WI38 (cell line): ENCODE data around the gene SUN5.

Source experiments
- H3K4me3 ChIP-seq: 2 replicates; pipeline ENCODE4 v1.5.1; 2011; ENCODE audit warnings: low read depth, mild to moderate bottlenecking, control low read depth, low read length
- CTCF ChIP-seq: IDR thresholded peaks from 2 replicates; pipeline ENCODE4 v1.5.1; 2012; ENCODE audit warnings: low read depth, mild to moderate bottlenecking, control low read depth, low read length

The SUN5 gene

GRCh38 chr20:32971703-32972161 lies 32.5 kb downstream of the SUN5 start:
- TF ChIP-seq CTCF, result no peak
- H3K4me3 ChIP-seq, result no peak overlapping the region

- TF ChIP-seq CTCF, result no peak
- H3K4me3 ChIP-seq, result no peak overlapping the region
Observed at GRCh38 chr20:32970973-32971300, 33.3 kb downstream of the SUN5 start.

- H3K4me3 ChIP-seq, result no peak overlapping the region
- TF ChIP-seq CTCF, result no peak
Observed at GRCh38 chr20:32970115-32970972, 33.9 kb downstream of the SUN5 start.

GRCh38 chr20:32969356-32970114 lies 34.7 kb downstream of the SUN5 start:
- H3K4me3 ChIP-seq, result no peak overlapping the region
- no peak for TF ChIP-seq CTCF

- no peak overlapping the region for H3K4me3 ChIP-seq
- TF ChIP-seq CTCF, result no peak
Observed at GRCh38 chr20:32968478-32969241, 35.6 kb downstream of the SUN5 start.

- no peak overlapping the region for H3K4me3 ChIP-seq
- no peak for TF ChIP-seq CTCF
Observed at GRCh38 chr20:32967961-32968457, 36.2 kb downstream of the SUN5 start.
